ENCODE results near the gene PGAM1.
"Not testable (repeated sequence)": the region's sequence is repeated elsewhere in the genome, so short reads cannot be mapped to it uniquely, and the experiment has no call there.

PGAM1 gene

DNA sequence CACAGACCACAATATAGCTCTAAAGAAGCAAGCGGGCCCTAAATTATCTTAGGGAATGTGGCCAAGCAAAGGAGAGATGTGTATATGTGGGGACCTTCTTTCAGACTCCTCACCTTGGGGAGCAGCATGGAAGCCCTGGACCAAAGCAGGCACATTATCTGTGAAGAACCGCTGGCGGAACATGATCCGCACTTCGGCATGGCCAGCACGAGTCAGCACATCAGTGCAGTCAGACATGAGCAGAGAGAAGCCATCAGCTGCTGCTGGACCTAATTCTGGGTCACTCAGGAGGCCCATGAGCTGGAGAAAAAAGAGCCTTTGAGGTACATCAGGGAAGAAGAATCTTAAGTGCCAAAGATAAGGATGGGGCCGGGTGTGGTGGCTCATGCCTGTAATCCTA, 33.9 kb downstream of the PGAM1 start:
- DNase-seq = no peak

DNA sequence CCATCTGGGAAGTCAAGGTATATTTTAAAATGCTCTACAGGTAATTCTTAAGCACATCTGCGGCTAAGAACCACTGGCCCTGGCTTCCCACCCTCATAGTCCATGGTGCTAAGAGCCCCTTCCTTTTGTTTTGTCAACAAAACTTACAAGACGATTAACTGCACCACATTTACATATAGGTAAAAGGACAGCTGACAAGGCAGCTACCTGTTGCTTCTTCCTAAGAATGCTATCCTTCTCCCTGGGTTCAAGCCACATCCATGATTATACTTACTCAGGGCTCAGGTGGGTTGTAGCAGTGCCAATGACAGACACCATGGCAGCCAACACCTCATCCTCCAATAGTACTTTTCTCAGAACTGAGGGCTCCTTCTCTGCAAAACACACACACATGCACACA, 36.3 kb downstream of the PGAM1 start:
- no peak for DNase-seq

- no peak for DNase-seq
These were observed 37.6 kb downstream of the PGAM1 start for GRCh38 chr10:97463363-97464132.

- no peak for DNase-seq
These were observed 38.2 kb downstream of the PGAM1 start for GRCh38 chr10:97464226-97464625.

- DNase-seq = no peak
These were observed 40.0 kb downstream of the PGAM1 start for GRCh38 chr10:97465982-97466381.

DNA sequence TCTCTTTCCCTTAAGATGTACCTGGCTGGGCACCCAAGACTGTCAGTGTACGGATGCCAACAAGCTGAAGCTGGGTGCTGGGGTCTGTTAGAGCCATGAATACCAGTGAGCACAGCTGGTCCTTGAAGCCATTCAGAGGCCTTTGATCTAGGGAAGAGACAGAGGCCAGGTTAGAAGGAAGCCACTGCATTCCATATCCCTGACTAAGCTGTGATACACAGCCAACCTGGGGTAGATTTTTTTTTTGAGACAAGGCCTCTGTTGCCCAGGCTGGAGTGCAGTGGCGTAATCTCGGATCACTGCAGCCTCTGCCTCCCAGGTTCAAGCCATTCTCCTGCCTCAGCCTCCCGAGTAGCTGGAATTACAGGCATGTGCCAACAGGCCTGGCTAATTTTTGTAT, 40.8 kb downstream of the PGAM1 start:
- DNase-seq = no peak

- DNase-seq = no peak
These were observed 42.2 kb downstream of the PGAM1 start for GRCh38 chr10:97468162-97468561.

DNA sequence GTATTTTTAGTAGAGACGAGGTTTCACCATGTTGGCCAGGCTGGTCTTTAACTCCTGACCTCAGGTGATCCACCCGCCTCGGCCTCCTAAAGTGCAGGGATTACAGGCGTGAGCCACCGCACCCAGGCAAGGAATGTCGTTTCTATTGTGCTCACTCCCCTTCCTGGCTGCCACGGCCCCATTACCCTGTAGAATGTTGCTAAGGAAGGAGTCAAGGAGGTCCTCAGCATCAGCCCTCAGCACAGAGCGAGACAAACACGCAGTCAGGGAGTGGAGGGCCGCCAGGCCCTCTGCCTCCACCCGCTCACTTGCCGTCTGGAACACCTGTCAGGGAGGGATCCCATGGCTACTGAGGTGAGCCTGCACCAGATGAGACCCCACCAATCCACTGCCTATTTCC, 42.8 kb downstream of the PGAM1 start:
- not testable (repeated sequence) for DNase-seq

DNA sequence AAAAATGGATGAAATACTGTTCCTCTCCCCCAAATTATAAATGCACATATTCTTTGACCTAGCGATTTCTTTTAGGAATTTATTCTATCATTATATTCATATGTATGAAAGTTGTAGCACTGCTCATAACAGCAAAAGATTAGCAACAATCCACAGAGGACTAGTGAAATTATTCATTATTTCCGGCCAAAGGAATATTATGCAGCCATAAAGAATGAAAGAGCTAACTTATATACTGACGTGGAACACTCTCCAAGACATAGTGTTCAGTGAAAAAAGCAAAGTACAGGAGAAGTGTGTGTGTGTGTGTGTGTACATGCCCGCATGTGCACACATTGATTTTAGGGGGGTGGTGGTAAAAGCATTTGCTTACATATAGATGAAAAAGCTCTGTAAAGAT, 48.9 kb downstream of the PGAM1 start:
- DNase-seq = no peak

DNA sequence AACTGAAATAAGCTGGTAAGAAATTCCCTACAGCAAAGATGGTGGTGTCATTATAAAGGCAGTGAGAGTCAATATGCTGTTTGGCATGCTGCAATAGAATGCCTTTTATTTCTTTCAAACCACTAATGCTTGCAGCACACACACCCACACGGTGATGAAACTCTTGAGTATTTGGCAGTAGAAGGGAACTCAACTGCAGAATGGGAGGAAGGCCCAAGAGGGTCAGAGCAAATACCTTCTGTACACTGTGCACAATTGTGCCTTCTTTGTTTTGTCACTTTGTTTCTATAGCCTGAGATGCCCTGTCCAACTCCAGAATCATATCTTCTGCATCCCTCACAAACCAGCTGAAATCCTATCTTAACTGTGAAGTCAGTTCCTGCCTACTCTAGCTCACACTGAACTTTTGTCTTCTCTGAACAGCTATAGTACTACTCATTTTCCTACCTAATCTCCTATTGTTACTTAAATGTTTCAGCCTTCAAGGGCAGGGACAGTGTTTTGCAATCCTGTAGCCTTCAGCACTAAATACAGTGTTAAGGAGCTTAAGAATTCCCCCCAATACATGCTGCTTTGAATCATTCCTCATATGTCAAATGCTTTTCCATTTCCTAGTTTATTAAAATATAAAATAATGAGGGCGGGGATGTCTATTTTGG, 50.1 kb downstream of the PGAM1 start:
- no peak for DNase-seq

GRCh38 chr10:97479410-97479809, 53.4 kb downstream of the PGAM1 start:
- DNase-seq = not testable (repeated sequence)

- DNase-seq = no peak
These were observed 53.9 kb downstream of the PGAM1 start for GRCh38 chr10:97479939-97480338.

DNA sequence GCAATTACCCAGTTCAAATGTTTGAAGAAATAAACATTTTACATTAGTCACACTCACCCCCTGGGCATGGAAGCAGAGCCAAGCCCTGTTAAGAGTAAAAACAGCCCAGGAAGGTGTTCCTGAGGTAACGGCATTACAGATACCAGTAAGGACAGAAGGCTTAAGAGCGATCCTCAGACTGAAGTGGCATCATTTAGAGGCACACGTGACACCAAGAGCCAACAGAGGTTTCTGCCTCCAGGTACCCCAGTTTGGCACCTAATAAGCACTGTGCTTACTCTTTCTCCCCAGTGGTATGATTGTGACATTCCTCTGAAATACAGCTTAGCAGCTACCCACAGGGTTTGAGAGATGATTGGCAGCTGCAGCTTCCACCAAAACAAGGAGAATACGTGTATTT, 55.1 kb downstream of the PGAM1 start:
- no peak for DNase-seq

DNA sequence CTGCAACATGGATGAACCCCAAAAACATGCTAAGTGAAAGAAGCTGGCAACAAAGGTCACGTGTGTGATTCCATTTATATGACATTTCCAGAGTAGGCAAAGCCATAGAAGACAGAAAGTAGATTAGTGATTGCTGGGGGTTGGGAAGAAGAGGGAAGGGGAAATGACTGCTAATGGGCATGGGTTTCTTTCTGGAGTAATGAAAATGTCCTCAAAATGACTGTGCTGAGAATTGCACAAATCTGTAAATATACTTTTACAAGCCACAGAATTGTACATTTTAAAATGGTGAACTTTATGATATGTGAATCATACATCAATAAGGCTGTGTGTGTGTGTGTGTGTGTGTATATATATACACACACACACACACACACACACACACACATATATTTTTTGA, 56.4 kb downstream of the PGAM1 start:
- no peak for DNase-seq
